ENCODE measurements around the gene TNS4. TPM values are rescaled to one million over a fixed set of nuclear protein-coding genes. Genes with fewer than 3 reads are reported as not detected.

The TNS4 gene, protein sequence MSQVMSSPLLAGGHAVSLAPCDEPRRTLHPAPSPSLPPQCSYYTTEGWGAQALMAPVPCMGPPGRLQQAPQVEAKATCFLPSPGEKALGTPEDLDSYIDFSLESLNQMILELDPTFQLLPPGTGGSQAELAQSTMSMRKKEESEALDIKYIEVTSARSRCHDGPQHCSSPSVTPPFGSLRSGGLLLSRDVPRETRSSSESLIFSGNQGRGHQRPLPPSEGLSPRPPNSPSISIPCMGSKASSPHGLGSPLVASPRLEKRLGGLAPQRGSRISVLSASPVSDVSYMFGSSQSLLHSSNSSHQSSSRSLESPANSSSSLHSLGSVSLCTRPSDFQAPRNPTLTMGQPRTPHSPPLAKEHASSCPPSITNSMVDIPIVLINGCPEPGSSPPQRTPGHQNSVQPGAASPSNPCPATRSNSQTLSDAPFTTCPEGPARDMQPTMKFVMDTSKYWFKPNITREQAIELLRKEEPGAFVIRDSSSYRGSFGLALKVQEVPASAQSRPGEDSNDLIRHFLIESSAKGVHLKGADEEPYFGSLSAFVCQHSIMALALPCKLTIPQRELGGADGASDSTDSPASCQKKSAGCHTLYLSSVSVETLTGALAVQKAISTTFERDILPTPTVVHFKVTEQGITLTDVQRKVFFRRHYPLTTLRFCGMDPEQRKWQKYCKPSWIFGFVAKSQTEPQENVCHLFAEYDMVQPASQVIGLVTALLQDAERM
- total RNA-seq (2012; rRNA removed), result 0.28 TPM in 1 of 2 replicates, not detected in the other
- polyA plus RNA-seq (2012; rRNA removed), result 0.07 TPM in 1 of 2 replicates, not detected in the other
- polyA plus RNA-seq (2012; cell fraction: cytosol; rRNA removed), result 0.07 and 0.08 TPM in 2 replicates
- polyA plus RNA-seq (2012; cell fraction: nucleus; rRNA removed; ENCODE audit: low replicate concordance), result 0.33 and 0.57 TPM in 2 replicates
- percentile 22 among the genes with signal in this experiment for Bru-seq, nascent RNA
- BruChase-seq, experiment 1, labeled RNA remaining after a 6-hour chase, result percentile 14 among the genes with signal in this experiment
- percentile 15 among the genes with signal in this experiment for BruChase-seq, experiment 2, labeled RNA remaining after a 2-hour chase
- long read RNA-seq, result 0 reads

- 84% methylated on average over 5 of the region's 7 CpGs; no CpG with 5 or more reads in 1 of the 2 experiments for WGBS, 2 experiments (ENCODE audit: extremely low coverage in 2 of 2, insufficient read length in 1 of 2)
- Histone ChIP-seq H3K9me1 (ENCODE audit: insufficient read depth, low read length) (peaks cover 10% of the 10 kb centered on the region), H4K8ac (ENCODE audit: low read depth in 2 of 2, low read length in 2 of 2) (peak within 1 kb of the TSS; percentile 69 to 99; a peak in 2 of 4 replicates), H2BK20ac (ENCODE audit: low read depth, low read length) (peak within 1 kb of the TSS; percentile 86), H3K4me2 (ENCODE audit: low read depth, low read length) (no peak within 1 kb of the TSS), H3K23ac (ENCODE audit: low read depth, low read length) (no peak within 1 kb of the TSS), H3K27ac (ENCODE audit: insufficient read depth, low read length) (no peak within 1 kb of the TSS; the same call in 1 of the 2 replicates), H4K91ac (ENCODE audit: insufficient read depth, low read depth, low read length) (peak within 1 kb of the TSS; percentile 79), H2AK9ac (replicated peaks; ENCODE audit: low read depth, low read length, poor library complexity) (no peak within 1 kb of the TSS), H3K36me3 (ENCODE audit: control insufficient read depth, insufficient read depth, low read length) (no peaks in the 10 kb centered on the region), H4K5ac (ENCODE audit: low read depth, low read length) (no peak within 1 kb of the TSS), H3K14ac (replicated peaks; ENCODE audit: low read depth, low read length) (peak within 1 kb of the TSS; percentile 78; the same call in 1 of the 2 replicates), H3K79me1 (ENCODE audit: low read depth in 1 of 2, low read length in 2 of 2) (peaks cover 0 to 6% of the 10 kb centered on the region in 2 experiments; a peak in 1 of 4 replicates), H2AFZ (replicated peaks; ENCODE audit: low read length, poor library complexity) (no peak within 1 kb of the TSS), H4K20me1 (ENCODE audit: insufficient read depth, low read length) (no peaks in the 10 kb centered on the region), H3K4me3 (ENCODE audit: insufficient read depth, low read depth, low read length) (no peak within 1 kb of the TSS), H2BK120ac (ENCODE audit: low read depth, low read length) (peak within 1 kb of the TSS; percentile 97), H2BK5ac (ENCODE audit: low read depth, low read length, poor library complexity, severe bottlenecking) (no peak within 1 kb of the TSS), H3K9ac (ENCODE audit: low read depth, low read length) (no peak within 1 kb of the TSS), H3K4ac (ENCODE audit: low read depth, low read length) (peak within 1 kb of the TSS; percentile 86), H3K27me3 (ENCODE audit: control insufficient read depth, insufficient read depth, low read length) (no peaks in the 10 kb centered on the region), H3K4me1 (ENCODE audit: control insufficient read depth, insufficient read depth, low read length) (peaks cover 19% of the 10 kb centered on the region), H3K56ac (ENCODE audit: extremely low read depth, insufficient read depth, low read length) (no peak within 1 kb of the TSS), H3K9me3 (ENCODE audit: control insufficient read depth, insufficient read depth, low read length) (no peaks in the 10 kb centered on the region; the same call in 1 of the 2 replicates), H3K18ac (ENCODE audit: low read depth, low read length) (peak within 1 kb of the TSS; percentile 24; the same call in 1 of the 2 replicates), H2BK15ac (ENCODE audit: low read depth, low read length) (peak within 1 kb of the TSS; percentile 80), H2AK5ac (ENCODE audit: low read depth, low read length) (peak within 1 kb of the TSS; percentile 91)
- in situ Hi-C loops (cut with MboI; ENCODE audit: low sequenced_read_pairs) (no loop called here), intact Hi-C loops (cut with micrococcal nuclease) (no loop called here), dilution Hi-C loops (cut with HindIII; ENCODE audit: low sequenced_read_pairs, unreplicated experiment) (no loop called here)
- ChIA-PET CTCF (no interaction called here), POLR2A (ENCODE audit: unreplicated experiment) (no interaction called here)
- ATAC-seq (ENCODE audit: low read depth) (no peak), DNase-seq (no peak)
- TF ChIP-seq BHLHE40 (IDR thresholded peaks at IDR 0.05; ENCODE audit: low read depth, low read length), result no peak
- TF ChIP-seq, protein P1, sequence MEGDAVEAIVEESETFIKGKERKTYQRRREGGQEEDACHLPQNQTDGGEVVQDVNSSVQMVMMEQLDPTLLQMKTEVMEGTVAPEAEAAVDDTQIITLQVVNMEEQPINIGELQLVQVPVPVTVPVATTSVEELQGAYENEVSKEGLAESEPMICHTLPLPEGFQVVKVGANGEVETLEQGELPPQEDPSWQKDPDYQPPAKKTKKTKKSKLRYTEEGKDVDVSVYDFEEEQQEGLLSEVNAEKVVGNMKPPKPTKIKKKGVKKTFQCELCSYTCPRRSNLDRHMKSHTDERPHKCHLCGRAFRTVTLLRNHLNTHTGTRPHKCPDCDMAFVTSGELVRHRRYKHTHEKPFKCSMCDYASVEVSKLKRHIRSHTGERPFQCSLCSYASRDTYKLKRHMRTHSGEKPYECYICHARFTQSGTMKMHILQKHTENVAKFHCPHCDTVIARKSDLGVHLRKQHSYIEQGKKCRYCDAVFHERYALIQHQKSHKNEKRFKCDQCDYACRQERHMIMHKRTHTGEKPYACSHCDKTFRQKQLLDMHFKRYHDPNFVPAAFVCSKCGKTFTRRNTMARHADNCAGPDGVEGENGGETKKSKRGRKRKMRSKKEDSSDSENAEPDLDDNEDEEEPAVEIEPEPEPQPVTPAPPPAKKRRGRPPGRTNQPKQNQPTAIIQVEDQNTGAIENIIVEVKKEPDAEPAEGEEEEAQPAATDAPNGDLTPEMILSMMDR (conservative IDR thresholded peaks at IDR 0.05; ENCODE audit: low read depth, low read length), result no peak
- no peak for TF ChIP-seq ELK1 (IDR thresholded peaks at IDR 0.05; ENCODE audit: borderline replicate concordance, low read depth, low read length)
- no peak for TF ChIP-seq MAZ (IDR thresholded peaks at IDR 0.05; ENCODE audit: borderline replicate concordance, low read depth, low read length)
- TF ChIP-seq RFX5 (IDR thresholded peaks at IDR 0.05; ENCODE audit: low read depth, low read length), result no peak
- TF ChIP-seq RAD21 (IDR thresholded peaks at IDR 0.05; ENCODE audit: low read length), result no peak
- TF ChIP-seq CHD1 (IDR thresholded peaks at IDR 0.05; ENCODE audit: low read depth, low read length), result no peak
- no TSS peak for BruUV-seq (replicated peaks)
Measured at GRCh38 chr17:40501499-40501911, at the start of gene TNS4. TSS of gene TNS4 (minus strand) at chr17:40501623. CDS start at chr17:40496425, 5,198 bp downstream.
